NCI-H1048 (cell line): ENCODE results near the gene ADAMTSL1.

Source experiments
- DNase-seq: peaks from one replicate; lab custom pipeline; 2025; lab: John Stamatoyannopoulos, UW

The ADAMTSL1 gene

DNA sequence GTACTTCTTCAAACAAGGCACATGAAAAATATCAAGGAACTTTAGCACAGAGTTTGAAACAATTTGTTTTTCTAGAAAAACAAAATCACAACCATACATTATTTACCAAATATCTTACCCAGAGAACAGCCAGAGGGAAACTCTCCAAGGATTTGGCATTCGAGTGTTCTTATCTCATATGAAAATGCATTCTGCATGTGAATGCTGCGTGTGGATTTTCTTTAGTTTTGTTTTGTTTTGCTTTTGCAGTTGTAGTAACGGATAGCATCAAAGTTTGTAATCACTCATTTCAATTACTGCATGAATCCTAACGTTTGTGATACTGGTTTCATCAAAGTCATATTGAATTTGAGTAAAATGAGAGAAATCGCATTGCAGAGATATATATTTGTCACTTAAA lies 28.0 kb downstream of the ADAMTSL1 start:
- DNase-seq = no peak

DNA sequence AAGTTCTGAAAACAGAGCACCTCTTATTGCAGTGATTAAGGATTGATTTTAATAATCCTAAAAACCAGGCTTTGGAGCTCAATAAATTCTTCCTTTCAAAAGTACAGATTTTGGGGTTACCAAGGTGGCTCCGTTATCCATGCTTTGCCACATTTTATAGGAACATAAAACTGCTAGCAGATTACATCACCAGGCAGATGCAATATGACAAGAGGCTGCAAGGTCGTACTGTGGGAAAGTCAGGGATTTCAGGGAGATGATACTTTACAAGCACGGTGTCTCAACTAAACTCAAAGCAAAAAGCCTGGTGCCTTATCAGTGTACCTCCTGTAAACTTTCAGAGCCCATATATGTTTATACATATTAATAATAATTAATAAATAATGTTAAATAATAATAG lies 28.6 kb downstream of the ADAMTSL1 start:
- DNase-seq = no peak

DNA sequence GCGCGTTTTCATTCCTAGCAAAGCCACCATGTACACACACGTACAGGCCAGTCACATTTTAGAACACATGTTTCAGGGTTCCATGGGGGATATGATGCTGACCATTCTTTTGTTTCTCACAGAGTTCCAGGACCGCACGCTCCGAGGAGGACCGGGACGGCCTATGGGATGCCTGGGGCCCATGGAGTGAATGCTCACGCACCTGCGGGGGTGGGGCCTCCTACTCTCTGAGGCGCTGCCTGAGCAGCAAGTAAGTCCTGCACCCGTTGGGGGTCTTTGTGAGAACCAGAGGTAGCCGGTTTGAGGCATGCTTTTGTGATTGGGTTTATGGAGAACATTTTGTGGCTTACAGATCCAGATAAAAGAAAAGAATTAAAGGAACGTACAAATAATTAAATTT lies 30.8 kb downstream of the ADAMTSL1 start:
- DNase-seq = no peak

DNA sequence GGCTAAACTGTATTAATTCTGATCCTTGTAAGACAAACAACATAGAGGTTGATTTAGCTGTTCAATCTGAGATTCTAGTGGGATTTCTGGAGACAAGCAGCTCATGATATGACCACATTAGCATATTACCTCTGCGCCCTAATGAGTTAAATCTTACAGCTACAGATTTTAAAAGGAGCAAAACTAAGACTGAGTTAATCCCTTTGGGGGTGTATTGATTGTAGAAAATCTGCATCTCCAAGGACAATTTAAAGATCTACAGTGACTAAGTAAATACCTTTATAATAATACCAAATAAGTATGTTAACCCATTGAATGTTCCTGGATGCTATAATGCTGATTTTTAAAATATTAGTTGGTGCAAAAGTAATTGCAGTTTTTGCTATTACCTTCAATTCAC lies 33.2 kb downstream of the ADAMTSL1 start:
- DNase-seq = no peak

DNA sequence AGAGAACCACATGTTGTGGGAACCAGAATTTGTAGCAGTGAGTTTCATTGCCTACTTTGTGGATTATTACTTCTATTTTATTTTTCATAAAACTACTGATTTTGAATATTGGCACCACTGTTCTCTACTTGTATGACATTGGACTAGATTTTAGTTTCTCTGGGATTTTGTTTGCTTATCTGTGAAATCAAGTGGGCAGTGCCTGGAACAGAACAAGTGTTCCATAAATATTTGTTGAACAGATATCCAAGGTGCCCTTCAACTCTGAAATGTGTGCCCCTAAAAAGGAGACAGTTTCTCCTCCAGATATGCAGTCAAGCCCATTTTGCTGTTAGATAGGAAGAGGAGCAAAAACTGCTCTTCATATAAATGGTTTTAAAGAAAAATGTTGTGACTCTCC lies 42.6 kb downstream of the ADAMTSL1 start:
- no peak for DNase-seq

DNA sequence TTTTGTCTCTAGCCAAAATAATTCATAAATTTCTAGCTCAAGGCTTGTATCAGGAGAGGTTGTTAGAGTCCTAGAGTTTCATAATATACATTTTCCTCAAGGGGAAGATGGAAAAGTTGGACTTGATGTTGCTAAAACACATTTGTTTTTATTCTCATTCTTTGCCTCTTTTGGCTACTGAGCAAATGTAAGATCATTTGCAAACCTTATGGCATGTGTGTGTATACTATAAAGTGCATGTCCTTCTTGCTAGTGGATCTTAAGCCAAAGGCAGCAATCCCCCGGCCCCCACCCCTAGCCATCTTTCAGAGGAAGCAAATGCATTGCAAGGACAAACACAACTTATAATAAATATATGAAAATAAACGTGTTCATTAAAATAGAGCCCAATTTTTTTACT lies 43.0 kb downstream of the ADAMTSL1 start:
- DNase-seq = no peak

DNA sequence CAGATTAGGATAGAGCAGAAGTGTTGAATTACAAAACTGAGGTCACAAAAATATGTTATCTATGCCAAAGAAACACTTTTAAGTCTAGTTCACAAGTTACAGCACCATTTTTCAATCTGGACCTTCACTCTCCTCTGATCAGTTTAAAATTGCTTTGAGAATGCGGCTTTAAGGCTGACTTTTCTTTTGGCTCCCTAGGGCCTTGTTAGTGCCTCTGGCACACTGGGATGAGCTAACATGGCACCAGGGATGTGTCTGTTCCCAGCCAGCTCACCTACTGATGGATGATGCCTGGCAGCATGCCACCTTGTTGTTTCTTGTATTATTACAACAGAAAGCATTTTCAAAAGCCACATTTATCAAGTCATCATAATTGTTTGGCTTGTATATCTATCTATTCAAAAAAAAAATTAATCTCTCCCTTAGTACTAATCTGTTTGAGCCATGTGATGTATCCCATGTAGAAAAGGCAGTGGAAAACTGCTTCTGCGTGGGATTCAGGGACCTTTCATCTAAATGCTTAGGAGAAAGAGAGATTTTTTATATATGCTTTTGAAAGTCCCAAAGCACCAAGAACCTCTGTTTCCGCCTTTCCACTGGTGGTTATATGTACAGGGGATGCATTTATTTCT lies 46.6 kb downstream of the ADAMTSL1 start:
- no peak for DNase-seq

DNA sequence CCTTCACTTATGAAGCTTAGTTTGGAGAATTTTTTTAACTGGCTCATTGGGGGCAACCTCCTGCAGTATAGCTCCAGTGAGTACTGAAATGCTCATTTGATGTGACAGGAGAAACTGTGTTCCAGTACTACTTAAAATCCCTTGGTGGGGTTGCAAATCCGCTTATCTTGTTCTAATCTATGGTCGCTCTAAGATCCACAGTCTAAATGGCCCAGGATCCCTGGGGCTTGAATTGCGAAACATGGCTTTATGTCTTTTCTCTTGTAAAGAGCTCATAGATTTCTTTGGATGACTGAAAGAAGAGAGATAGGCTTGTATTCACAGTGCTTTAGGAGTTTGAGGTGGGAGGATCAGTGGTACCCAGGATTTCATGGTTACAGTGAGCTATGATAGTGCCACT lies 52.7 kb downstream of the ADAMTSL1 start:
- no peak for DNase-seq

DNA sequence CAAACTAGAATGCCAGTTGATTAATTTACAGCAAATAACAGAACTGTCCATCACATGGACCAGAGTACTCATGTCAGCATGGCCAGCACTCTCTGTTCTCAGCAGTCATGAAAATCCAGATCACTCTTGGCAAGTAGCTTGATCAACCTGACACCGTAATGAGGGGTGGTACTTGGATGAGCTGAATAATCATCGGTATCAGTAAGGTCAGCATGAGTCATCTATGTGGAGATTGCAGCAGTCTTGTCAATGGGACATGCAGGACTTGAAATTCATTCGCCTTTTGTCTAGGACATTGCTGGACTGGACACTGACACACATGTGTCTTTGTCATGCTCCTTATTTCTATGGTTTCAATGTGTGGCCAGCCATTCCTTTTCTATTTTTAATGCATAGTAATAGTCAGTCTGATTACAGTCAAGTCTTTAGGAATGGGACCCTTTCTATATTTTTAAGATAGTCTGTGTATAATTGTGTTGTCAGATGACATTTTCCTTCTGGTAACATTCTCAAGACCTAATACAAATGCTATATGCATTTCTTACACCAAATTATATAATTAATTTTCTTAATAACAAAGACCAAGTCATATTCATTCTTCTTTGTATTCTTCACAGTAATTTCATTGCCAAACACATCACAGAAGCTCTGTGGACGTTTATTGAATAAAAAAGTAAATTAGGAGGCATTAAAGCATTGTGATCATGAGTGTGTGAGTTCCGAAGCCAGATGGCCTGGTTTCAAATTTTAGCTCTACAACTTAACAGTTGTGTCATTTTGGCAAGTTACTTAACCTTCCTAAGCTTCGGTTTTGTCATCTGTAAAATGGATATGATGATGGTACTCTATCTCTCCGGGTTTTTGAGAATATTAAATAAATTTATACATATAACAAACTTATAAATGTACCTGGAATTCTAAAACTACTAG lies 57.4 kb downstream of the ADAMTSL1 start:
- DNase-seq = no peak

DNA sequence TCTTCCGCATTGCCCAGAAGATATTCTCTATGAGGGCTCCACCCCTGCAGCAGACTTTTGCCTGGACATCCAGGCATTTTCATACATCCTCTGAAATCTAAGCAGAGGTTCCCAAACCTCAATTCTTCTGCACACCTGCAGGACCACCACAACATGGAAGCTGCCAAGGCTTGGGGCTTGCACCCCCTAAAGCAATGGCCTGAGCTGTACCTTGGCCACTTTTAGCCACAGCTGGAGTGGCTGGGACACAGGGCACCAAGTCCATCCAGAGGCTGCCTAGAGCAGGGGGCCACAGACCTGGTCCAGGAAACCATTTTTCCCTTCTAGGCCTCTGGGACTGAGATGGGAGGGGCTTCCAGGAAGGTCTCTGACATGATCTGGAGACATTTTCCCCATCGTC lies 60.7 kb downstream of the ADAMTSL1 start:
- no peak for DNase-seq

DNA sequence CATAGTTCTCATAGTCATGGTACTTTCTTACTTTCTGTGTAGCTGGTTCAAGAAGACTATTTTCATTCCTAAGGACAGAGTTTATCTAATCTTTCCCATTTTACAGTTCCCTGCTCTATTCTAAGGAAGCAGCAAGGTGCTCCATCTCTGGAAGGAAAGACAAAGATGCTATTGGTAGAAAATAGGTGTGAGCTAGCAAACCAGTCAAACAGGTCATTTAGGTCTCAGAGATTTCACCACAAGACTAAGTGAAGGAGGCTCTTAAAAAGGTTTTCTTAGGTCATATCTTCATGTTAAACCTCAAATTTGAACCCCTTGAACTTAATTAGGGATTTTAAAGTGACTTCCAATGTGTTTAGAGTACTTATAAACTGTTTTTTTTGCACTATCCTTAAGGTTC lies 62.6 kb downstream of the ADAMTSL1 start:
- DNase-seq = no peak

DNA sequence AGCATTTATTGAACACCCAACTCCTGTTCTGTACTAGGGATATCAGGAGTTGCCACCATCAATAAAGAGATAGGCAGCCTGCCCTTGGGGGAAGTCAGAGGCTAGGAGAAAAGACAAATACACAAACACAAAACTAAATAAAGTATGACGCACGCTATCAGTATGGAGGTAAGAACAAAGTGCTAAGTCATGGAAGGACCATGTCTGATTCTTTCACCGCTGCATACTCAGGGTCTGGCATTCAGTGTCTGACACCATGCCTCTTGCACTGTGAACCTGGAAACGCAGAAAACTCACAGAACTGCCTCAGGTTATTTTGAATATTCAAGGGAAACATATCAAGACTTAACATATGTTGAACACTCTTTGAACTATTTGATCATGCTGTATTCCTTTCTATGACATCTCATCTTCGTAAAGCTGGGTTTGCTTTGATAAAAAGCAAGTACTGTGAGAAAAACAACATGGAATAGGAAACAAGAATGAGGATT lies 65.3 kb downstream of the ADAMTSL1 start:
- no peak for DNase-seq

DNA sequence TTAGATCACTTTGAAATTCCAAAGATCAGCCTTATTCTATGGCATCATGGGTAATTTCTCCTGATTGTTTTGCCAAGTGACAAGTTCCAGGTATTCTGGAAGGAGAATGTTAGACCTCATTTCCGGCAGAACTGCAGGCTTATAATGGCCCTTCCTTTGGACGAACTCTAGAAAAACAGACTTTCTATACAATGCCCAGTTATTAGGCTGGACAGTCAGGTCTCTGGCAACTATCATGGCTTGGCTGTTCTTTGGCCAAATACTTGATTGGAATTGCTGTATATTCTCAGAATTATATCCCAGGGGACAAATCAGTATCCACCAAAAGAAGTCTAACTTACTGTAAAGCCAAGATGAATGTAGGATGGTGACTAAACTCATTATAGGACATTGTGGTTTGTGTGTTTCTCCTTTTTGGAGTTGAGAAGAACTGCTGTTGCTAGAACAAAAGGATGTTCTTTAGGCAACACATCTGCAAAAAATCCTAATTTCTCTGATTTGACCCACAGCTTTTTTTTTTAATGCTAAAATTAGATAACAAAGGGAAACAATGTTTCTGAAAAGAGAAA lies 69.0 kb downstream of the ADAMTSL1 start:
- DNase-seq = no peak

DNA sequence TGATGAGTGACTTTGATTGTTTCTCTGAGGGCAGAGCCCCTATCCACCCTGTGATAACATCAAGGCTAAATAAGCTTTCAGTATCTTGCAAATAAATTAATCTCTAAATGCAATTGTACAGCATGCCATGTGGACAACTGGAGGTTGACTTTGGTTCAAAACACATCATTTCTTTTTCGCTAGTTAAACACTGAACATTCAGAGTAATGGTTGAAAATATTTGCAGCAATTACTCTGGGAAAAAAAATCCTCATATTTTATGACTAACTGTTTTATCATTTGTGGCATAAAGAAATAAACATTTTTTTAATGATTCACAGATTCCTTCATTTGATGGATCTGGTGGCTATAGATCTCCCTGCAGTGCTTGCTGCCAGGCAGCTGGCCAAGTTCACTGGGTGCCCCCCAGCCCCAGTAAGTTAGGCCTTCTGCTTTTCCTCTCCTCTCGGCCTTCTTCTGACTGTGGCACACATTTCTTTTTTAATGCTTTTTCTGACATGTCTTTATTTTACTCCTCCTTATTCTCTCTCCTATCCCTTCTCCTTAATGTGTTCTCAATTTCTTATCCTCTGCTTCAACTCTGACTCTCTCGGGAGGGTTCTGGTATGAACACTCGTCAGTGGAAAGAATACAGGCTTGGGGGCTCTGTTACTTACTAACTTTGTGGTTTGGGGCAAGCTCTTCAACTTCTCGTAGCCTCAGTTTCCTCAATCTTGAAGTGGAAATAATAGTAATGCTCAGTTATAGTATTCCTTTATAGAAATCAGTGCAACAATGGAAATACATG lies 69.6 kb downstream of the ADAMTSL1 start:
- no peak for DNase-seq

DNA sequence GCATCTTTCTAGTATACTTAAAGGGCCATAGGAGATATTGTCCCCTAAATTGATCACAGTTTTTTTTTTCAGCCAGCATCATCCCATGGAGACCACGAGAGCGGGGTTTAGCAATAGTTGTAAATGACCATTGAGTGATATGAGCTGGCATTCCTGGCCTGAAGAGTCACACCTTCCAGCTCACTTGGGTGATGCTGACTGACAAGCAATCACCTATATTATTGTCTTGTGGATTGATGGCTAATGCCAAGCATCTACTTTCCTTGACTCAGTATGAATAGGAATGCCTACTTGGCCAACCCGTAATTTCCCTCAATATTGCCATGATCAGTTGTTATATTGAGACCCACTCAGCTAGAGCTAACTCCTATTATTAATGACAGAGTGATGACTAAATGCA lies 70.5 kb downstream of the ADAMTSL1 start:
- no peak for DNase-seq

DNA sequence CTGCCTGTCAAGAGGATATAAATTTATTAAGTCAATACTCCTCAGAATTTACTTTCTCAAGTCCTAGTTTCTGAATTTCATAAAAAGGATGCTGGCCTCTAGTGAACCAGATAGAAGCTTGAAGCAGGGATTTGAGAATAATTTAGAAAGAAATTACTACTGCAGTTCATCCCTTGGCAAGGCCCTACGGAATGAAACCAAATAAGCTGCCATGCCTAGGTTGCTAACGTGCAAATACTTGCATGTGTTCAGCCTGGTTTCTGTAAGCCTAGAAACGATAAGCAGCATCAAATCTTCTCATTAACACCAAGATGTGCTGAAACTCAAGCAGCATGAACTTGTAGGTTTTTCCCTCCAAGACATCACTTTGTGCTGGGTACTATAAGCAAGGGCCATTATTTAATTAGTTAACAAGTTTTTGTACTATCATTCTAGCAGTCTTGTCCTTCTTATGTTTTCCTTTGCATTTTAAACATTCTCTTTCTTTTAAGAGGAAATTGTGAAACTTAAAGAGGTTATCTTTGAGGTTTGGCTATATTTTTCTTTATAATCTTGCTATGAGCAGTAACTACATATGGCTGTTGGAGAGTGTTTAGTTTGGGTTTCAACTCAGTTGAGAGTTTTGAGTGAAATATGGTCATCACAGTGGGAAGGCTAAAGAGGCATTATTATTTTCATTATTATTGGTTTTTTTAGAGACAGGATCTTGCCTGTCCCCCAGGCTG lies 71.8 kb downstream of the ADAMTSL1 start:
- no peak for DNase-seq

DNA sequence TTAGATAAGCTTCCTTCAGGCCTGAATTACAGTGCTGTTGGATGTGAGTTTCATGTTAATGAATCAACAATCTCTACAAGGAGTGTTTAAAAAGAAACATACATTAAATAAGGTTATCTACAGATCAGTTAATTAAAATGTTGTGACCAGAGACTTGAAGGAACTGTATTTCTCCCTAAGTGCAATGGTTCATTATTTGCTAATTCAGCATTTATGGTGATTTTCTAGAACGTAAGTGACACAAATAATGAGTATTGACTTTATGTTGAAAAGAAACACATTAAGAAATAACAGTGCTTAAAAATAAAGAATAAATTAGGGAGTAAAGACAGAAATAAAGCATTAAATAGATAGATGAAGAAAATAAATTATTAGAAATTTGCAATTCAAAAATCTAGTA lies 74.5 kb downstream of the ADAMTSL1 start:
- no peak for DNase-seq

DNA sequence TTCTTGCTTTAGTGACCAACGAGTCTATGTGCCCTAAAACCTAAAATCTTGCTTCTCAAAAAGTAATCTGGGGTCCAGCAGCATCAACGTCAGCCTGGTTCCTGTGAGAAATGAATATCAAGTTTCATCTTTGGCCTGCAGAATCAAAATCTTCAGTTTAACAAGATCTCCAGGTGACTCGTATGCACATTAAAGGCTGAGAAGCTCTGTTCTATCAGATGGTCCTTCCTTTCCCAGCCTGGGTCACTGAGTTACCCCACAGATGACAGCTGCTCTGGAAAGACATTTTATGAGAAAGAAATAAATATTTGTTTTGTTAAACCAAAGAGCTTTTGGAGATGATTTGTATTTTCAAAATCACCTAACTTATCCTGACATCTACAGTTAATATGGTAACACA lies 75.8 kb downstream of the ADAMTSL1 start:
- DNase-seq = no peak

DNA sequence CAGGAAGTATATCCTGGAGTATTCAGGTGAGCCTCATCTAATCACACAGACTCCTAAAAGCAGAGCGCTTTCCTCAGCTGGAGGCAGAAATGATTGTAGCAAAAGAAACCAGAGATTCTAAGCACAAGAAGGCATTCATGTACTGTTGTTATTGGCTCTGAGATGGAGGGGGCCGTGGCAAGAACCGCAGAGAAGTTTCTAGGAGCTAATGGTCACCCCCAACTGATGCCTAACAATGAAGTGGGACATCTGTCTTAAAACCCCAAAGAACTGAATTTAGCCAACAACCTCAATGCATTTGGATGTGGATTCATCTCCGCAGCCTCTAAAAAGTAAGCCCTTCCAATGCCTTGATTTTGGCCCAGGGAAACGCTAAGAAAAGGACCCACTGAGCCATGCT lies 76.3 kb downstream of the ADAMTSL1 start:
- no peak for DNase-seq

DNA sequence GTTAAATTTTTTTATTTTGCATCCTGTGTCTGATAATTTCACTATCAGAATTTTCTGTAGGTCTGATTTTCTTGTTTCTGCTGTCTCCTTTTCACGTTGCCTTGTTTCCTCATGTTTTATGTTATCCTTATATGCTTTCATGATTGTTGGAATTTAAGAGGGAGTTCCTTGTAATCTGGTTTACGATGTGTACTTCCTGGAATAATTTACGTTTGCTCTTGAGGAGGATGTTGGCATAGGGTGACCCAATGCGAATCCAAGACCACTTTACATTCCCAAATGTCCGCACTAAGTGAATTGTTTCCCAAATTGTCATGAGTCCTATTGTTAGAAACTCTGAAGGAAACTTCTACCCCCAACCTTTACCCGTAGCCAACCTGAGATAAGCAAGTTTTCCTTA lies 80.3 kb downstream of the ADAMTSL1 start:
- DNase-seq = no peak

DNA sequence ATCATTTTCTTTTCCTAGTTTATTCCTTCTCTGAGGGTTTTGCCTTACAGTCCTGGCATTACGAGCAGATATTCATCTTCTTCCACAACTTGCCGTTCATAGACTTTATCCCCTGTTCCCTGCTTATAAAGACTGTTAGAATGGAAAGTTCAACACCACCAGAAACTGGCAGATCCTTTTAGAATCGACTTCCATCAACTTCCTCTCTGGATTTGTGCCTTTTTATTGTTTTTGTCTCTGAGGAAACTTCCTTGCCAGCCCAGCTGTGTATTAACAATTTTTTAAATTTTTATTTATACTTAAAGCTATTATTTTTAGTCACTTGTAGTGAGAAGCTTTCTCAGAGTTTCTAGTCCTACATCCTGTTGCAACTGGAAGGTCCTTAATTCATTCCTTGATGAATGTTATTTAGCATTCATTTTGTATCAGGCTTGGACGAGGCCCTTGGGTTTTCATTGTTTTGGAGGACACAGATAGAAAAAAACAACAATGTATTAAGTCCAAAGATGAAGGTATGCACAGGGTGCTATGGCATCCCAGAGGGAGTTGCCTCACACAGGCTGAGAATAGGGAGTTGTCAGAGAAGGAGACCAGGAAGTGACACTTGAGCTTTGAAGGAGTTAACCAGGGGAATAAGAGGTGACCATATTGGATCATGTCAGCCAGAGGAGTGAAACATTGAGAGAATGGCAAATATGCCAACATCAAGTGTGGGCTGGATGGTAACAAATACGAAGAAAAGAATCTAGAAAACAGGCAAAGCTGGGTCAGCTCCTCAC lies 81.3 kb downstream of the ADAMTSL1 start:
- no peak for DNase-seq
